BJ (cell line): Measurements from ENCODE around the gene KANK4. TPM values are rescaled to one million over a fixed set of nuclear protein-coding genes. Genes with fewer than 3 reads are reported as not detected.

Source experiments
- CTCF ChIA-PET: fragments of 350-600 bp; formaldehyde crosslinking; extraction: SDS; loops from one replicate; lab custom pipeline; 2021; ENCODE audit warnings: antibody characterized with exemption, inconsistent platforms; lab: Yijun Ruan, JAX
- POLR2A ChIA-PET: fragments of 300-600 bp; sonication (Branson Sonifier 250); formaldehyde crosslinking; extraction: SDS; loops from one replicate; lab custom pipeline; 2021; ENCODE audit warnings: antibody characterized with exemption; lab: Charles Lee
- DNase-seq: peaks from one replicate; pipeline ENCODE4 v3.0.0-alpha.2; 2011; ENCODE audit warnings: low read depth
- H3K27me3 ChIP-seq: 2 replicates; pipeline ENCODE4 v1.6.0; 2011; ENCODE audit warnings: low read length; ENCODE audit not compliant: control insufficient read depth, insufficient read depth
- H3K36me3 ChIP-seq: 2 replicates; pipeline ENCODE4 v1.5.1; 2011; ENCODE audit warnings: low read length; ENCODE audit not compliant: control insufficient read depth, insufficient read depth
- H3K4me3 ChIP-seq: 2 replicates; pipeline ENCODE4 v1.5.1; 2011; ENCODE audit warnings: low read depth, mild to moderate bottlenecking, control low read depth, low read length
- CTCF ChIP-seq: IDR thresholded peaks from 2 replicates; pipeline ENCODE4 v1.5.1; 2011; ENCODE audit warnings: low read depth, mild to moderate bottlenecking, control low read depth, inconsistent platforms, low read length, moderate library complexity; ENCODE audit not compliant: insufficient read depth
- polyA plus RNA-seq: library from polyadenylated mRNA; depleted of rRNA; stranded (reverse); fragments of >200 nt; gene quantifications from 2 replicates; pipeline ENCODE4 v1.2.3, GENCODE V29; 2011

Gene KANK4
- polyA plus RNA-seq, 1 experiment: 0.06 TPM

- POLR2A ChIA-PET: no interaction called here
Measured at GRCh38 chr1:62281922-62282555, 37.2 kb downstream of the KANK4 start.

GRCh38 chr1:62280960-62281465 is 38.2 kb downstream of the KANK4 start:
- POLR2A ChIA-PET: no interaction called here
- Histone ChIP-seq H3K36me3 (no peaks in the 10 kb centered on the region), H3K4me3 (no peak overlapping the region), H3K27me3 (peaks cover 6% of the 10 kb centered on the region)
- CTCF ChIA-PET: interaction anchor here (1.2 kb wide), 1 partner anchor 105 kb away, joined by 3 read pairs; no protein-coding TSS in a partner anchor
- no peak for TF ChIP-seq CTCF
- DNase-seq: no peak

More at GRCh38 chr1:62281922-62282555, 37.2 kb downstream of the KANK4 start:
- Histone ChIP-seq H3K27me3 (peaks cover 11% of the 10 kb centered on the region), H3K4me3 (no peak overlapping the region), H3K36me3 (no peaks in the 10 kb centered on the region)
- TF ChIP-seq CTCF: no peak
- CTCF ChIA-PET: interaction anchor here (1.2 to 1.4 kb wide), 2 partner anchors 39 to 106 kb away, joined by 3 read pairs; no protein-coding TSS in a partner anchor
- DNase-seq: peak; percentile 24

- DNase-seq: no peak
- no peak for TF ChIP-seq CTCF
- ChIA-PET CTCF (no interaction called here), POLR2A (no interaction called here)
- no peaks in the 10 kb centered on the region for H3K36me3 ChIP-seq
- H3K27me3 ChIP-seq: peaks cover 4% of the 10 kb centered on the region
- no peak overlapping the region for H3K4me3 ChIP-seq
Measured at GRCh38 chr1:62280150-62280549, 39.1 kb downstream of the KANK4 start.

- POLR2A ChIA-PET: no interaction called here
- CTCF ChIA-PET: interaction anchor here (0.6 kb wide), 1 partner anchor 22 kb away, joined by 3 read pairs; no protein-coding TSS in a partner anchor
Measured at GRCh38 chr1:62276791-62277190, 42.4 kb downstream of the KANK4 start.

More at GRCh38 chr1:62276791-62277190, 42.4 kb downstream of the KANK4 start:
- Histone ChIP-seq H3K27me3 (no peaks in the 10 kb centered on the region), H3K4me3 (no peak overlapping the region), H3K36me3 (no peaks in the 10 kb centered on the region)
- no peak for TF ChIP-seq CTCF
- no peak for DNase-seq
